ENCODE measurements around the gene TMEM181.
A peak's percentile ranks its signal among the peaks of the same experiment; 100 is the strongest.
"Not testable (repeated sequence)": the region's sequence is repeated elsewhere in the genome, so short reads cannot be mapped to it uniquely, and the experiment has no call there.

The TMEM181 gene

DNA sequence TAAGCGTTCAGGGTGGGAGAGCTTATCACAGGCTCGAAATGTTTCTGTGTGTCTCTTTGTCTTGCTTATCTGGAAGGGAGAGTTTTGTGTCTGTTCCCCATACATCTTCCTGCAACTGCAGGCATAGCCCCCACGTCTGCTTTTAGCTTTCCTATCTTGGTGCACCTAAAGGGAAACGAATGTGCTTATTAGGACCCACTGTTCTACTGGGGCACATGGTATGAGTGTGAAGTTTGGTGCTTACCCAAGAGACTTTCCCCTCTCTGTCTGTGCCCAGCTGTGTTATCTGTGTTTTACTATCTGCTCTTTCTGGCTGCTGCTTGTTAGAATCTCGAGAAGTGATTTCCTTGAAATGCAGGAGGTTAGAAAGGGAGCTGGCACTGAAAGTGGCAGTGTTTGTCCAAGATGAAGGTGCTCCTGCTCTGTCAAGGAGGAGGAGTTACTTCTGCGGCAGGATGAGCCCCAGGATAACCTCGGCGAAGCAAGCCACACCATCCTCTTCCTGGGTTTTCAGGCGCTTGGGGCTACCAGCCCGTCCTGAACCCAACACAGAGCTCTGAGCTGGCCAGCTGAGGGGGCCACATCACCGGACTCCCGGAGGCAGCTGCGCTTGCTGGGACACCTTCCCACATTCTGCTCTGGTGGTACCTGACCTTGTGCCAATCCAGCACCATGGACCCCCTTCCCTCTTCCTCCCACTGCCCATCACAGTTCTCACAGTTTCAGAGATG lies 61.2 kb downstream of the TMEM181 start:
- DNase-seq (ENCODE audit: low spot score) (no peak), FAIRE-seq (no peak)

DNA sequence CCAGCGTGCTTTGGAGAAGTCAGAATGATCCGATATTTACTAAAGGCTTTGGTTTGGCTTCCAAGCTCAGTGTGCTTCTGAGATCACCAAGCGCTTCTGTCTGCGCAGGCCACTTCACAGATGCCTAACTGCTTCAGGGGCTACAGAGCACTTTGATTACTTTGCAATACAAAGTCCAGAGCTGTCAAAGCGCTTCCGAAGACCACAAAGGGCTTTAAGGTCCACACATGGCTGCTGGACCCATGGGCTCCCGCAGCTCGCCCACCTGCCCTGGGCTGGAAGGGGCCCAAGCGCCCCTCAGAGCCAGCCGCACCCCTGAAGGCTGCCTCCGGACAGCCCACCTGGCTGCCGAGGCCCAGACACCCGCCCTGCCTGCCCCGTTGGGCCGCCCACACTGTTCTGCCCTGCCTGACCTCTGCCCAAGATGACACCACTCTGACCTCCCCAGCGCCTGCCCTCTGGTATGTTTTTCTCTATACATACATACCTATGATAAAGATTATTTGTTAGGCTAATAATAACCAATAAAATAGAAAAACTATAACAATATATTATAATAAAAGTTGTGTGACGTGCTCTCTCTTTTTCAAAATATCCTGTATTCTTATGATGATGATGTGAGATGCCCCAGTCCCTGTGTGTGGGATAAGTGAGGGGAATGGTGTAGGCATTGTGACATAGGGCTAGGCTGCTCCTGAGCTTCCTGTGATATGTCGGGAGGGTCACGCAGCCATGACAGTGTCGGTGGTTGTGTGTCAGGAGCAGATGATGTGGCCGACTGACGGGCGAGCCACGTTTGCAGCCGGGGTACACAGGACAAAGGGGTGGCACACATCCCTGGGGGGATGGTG lies 62.0 kb downstream of the TMEM181 start:
- FAIRE-seq (no peak), DNase-seq (ENCODE audit: low spot score) (no peak)

DNA sequence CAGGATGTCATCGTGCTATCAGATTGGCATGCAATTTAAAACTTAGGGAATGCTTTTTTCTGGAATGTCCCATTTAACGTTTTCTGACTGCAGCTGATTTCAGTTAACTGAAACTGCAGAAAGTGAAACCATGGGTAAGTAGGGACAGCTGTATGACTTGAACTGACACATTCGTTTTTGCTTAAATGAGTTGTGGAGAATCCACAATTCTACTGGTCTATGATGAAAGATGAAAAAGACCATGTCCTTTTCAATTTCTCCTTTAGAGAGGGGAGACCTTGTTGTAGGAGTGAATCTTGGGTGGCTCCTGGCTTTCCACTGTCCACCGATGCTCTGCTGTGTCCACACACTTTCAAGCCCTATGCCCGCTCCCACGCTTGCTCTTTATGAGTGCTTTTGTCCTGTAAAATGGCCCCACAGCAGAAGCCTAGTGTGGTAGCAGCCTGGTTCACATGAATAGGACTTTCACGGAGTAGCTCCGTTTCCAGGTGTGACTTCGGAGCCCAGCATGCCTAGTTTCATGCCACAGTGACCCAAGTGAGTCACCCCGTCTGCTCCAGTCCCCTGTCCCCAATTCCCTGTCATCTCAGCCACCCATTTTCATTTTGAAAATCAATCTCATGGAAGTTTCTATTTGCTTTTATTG lies 62.8 kb downstream of the TMEM181 start:
- DNase-seq (ENCODE audit: low spot score) (no peak), FAIRE-seq (no peak)

DNA sequence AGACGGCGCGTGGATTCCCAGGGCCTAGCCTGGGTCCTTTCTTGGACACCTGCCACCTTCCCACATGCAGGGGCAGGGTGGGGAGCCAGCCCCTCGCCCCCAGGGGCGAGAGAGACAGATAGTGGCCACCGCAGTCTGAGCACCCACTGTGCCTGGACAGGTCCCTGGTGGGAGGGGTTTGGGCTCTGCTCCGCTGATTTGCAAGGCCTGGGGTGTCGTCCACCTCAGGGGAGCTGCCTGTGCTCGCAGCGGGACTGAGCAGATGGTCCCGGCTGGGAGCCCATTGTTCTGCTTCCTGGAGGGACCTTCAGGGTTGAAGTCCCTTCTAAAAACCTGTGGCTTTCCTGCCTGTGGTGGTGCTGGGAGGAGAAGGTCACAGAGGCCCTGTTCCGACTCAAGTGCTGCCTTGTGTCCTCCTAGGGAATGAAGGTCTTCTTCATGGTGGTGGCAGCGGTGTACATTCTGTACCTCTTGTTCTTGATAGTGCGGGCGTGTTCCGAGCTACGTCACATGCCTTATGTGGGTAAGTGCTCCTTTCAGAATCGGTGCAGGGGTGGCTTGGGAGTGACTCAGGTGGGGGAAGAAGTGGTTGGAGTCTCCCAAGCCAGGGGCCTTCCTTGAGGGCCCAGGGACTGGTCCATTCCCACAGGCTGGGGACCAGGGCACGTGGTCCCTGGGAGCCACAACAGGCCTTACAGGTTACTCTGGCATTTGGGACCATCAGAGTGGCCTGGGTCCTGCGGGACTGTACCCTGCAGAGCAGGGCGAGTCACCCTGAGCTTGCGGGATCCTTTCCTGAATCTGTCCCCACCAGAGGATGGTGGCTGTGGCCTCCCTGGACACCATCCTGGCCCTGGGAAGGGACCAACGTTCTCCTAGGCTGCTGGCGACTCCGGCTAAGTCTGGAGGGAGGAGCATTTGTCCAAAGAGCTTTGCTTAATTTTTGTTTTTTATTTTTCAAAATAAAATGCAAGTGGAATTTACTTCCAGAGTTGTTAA lies 65.1 kb downstream of the TMEM181 start:
- DNase-seq (ENCODE audit: low spot score) (no peak), FAIRE-seq (no peak)

DNA sequence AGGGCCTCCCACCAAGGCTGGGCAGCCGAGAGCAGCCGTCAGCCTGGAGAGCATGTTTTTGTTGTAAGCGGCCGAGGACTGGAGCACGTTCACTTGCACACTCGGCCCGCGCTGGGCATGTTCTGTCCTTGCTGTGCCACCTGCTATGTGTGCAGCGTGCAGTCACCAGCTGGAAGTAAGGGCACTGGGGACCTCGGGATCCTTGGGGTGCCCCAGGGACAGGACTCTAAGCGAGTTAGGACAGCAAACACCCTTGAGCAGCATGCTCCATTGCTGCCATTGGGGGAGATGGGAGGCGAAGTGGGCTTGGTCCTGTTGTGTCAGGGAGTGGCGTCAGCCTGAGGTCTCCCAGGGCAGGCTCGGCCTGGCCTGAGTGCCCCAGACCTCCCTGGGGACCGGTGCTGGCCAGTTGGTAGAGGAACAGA lies 66.0 kb downstream of the TMEM181 start:
- FAIRE-seq (no peak), DNase-seq (ENCODE audit: low spot score) (no peak)

DNA sequence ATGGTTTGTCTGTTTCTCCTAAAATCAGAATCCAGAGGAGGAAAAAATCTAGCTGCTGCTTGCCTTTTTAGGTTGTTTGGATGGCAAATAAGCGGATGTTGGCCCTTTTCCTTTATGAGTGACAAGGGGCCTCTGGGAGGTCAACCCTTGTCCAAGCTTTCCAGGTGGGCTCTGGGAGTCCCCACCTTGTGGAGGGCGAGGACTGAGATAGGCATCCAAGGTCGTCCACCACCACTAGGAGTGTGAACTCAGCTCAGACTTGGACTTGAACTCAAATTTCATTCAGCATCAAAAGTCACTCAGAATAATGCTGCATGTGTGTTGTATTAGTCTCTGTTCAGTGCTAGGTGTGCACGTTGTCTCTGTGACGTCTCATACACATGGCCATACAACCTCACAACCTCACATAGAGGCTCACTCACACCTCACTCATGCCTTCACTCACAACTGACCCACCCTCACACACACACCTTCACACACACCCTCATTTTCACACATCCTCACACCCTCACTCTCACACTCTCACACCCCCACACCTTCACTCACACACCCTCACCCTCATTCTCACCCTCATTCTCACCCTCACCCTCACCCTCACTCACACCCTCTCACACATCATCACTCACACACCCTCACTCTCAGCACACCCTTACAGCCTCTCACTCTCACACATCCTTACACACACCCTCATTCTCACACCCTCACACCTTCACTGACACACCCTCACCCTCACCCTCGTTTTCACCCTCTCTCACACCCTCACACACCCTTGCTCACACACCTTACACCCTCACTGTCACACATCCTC lies 66.7 kb downstream of the TMEM181 start:
- DNase-seq (ENCODE audit: low spot score) (no peak), FAIRE-seq (peak; percentile 96)

DNA sequence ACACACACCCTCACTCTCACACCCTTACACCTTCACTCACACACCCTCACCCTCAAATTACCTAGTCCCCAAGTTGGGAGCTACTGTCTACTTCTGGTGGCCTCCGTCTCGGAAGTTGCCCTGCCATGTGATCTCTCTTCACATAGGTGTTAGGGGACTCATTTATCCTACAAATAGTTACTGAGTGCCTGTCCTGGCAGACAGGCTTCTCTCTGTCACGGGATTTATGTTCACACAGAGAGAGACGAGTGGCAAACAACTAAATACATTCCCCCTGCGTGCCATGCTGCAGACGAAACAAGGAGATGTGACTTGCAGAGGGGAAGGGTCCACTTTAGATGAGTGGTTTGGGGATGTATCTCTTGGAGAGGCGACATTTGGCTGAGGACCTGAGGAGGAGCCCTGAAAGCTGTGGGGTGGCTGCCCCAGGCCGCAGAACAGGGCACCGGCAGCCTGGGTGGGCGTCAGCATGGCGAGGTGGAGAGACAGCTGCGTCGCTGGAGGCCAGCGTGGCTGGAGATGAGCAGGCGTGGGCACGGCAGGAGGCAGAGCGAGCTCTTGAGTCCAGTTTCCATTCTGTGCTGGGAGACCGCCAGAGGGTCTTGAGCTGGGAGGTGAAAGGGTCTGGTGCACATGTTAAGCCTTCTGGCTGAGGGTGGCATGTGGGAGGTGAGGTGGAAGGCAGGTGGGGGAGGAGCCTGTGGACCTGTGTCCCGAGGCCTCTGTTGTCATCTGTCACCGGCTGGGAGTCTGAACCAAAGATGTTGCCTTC lies 67.5 kb downstream of the TMEM181 start:
- no peak for FAIRE-seq
- DNase-seq (ENCODE audit: low spot score), result no peak

DNA sequence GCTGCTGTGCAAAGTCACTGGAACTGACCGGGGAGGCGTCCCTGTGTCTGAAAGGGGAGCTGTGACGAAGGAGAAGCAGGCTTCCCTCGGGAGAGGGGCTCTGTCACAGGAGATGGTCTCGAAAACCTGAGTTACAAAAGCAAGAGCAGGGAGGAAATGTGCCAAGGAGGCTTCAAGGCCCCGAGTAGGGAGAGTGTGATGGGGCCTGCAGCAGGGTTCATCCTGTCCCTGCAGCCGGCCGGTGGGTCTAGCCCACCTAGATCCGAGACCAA lies 68.0 kb downstream of the TMEM181 start:
- no peak for FAIRE-seq
- DNase-seq (ENCODE audit: low spot score), result no peak

DNA sequence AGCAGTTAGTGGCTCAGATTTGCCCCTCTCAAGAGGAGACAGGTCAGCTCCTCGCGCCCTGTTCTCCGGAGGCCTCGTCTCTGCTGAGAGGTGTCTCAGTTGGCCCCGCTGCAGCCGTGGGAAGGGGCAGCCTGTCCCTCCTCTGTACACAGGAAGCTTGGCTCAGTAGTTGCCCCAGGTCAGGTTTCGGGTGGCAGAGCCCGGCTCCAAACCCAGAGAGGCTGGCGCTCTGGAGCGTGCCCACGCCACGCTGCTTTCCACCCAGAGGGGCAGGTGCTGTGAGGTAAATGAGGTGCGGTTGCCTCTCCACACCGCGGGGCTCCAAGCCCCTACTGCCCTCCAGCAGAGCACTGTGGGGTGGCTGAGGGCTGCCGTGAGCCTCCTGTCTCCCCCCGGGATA lies 68.7 kb downstream of the TMEM181 start:
- FAIRE-seq (no peak), DNase-seq (ENCODE audit: low spot score) (no peak)

DNA sequence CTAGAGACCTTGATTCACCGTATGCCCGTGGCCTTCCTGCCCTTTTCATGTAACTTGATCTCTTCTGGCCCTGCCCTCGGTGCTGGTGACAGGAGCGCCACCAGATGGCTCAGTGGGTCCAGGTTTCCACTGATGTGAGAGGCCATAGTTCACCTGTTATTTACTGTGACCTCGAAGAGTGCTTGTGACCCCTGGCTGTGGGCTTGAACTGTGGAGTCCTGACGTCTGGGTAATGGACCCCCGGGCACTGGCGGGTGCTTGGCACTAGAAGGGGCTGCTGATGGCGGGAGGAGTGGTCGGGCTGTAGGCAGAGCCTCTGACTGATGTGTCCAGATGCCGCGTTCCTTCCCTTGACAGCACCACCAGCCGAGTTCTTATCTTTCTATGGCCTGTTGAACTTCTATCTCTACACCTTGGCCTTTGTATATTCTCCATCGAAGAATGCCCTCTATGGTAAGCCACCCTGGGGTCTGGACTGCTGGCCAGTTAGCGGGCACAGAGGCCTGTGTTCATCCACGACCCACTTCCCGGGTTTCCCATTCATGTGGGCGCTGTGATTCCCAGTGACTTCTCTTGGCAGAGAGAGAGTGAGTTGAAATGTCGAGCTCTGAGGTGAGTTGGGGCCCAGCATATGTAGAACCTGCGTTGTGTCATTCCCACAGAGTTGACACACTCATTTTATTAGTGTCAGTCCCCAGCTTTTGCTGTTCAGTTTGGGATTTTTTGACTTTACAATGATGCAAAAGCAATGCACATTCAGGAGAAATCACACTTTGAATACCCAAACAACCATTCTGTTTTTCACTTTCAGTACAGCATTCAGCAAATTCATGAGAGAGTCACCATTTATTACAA lies 69.7 kb downstream of the TMEM181 start:
- DNase-seq (ENCODE audit: low spot score) (no peak), FAIRE-seq (no peak)

DNA sequence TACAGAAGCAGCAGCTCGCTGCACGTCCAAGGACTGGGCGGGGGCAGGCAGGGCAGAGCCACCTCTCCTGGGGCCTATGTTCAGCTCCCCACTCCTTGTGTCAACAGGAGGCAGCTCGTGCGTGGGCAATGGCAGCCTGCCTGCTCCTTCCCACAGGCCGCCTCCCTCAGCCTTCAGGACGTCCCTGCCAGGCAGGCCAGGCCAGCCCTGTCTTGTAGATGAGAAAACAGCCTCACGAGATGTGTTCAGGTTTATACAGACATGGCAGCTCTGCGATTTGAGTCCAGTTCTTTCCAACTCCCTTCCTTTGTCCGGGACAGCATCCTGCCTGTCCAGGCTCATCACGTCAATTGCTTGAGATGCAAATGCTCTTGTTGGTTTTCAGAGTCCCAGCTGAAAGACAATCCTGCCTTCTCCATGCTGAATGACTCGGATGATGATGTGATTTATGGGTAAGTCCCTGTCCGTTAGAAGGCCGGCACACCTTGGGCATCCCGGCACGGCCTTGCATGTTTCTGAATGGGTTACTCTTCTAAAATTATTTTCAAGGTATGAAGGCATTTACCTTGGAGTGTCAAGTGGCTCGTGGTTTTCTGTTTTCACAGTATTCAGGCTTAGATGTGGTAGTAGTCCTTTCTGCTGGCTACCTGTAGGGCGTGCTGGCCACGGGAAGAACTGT lies 71.2 kb downstream of the TMEM181 start:
- FAIRE-seq (no peak), DNase-seq (ENCODE audit: low spot score) (no peak)

DNA sequence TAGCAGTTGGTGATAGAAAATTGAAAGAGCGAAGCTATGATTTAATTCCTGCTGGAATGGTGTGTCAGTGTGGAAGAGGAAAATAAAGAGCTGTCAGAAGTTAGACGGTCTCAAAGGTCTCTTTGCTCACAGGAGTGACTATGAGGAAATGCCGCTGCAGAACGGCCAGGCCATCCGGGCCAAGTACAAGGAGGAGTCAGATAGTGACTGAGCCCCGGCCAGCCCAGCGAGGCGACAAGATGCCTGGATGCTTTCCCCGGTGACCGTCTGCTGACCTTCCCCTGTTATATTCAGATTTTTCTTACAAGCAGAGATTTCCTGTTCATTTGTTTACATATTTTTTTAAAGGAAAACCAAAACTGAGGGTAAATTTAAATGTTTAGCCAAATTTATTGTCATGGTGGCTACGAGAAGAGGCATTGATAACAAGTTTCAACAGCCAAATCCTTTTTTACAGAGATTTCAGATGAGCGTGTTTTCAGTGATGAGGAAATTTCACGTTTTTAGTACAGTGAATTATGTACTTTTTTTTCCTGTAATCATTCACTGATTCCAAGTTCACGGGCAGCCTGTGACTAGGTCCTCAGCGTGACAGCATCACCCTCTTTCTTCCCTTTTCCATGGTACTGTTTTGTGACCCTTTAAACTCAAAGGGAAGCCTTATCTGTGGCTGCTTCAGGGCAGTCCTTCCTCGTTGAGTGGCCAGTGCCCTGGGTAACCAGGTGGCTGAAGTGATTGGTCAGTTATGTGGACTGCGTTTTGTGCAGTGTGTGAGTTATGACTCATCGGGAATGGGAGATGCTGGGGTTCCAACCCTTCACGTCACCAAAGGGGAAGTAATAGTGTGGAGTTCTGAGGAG lies 72.0 kb downstream of the TMEM181 start:
- no peak for FAIRE-seq

DNA sequence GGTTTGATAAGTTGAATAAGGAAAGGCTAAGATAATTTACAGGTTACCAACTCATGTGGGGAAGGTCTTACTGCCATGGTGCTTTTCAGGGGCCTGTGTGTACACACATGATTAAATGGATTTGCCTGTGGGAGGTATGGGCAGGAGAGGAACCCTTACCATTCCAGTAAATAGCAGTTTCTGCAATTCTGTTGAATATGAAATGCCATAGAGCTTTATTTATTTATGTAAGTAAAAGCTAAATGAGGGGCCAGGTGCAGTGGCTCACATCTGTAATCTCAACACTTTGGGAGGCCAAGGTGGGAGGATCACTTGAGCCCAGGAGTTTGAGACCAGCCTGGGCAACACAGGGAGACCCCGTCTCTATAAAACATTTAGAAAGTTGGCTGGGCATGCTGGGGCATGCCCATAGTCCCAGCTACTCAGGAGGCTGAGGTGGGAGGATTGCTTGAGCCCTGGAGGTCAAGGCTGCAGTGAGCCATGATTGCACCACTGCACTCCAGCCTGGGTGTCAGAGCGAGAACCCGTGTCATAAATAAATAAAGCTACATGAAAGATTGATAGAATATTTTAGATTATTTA lies 72.7 kb downstream of the TMEM181 start:
- not testable (repeated sequence) for FAIRE-seq; DNase-seq (ENCODE audit: low spot score)

More for the DNA sequence above, 72.0 kb downstream of the TMEM181 start:
- DNase-seq (ENCODE audit: low spot score), result peak; percentile 24

DNA sequence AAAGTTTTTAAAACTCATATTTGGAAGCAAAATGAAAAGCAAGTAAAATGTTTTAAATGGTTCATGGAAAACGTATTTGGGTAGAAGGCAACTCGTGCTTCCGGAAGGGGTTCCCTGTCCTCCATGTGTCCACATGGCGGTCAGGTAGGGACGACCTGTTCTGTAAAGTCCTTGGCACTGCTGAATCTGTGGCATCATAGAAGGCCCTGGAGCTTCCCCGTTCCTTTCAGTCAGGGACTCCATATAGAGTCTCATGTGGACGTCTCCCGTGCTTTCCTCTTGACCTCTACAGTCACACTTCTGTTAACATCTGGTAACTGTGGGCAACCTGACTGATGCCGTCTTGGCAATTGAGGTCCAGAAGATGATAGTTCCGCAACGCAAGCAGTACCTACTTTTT lies 73.2 kb downstream of the TMEM181 start:
- DNase-seq (ENCODE audit: low spot score) (no peak), FAIRE-seq (no peak)

DNA sequence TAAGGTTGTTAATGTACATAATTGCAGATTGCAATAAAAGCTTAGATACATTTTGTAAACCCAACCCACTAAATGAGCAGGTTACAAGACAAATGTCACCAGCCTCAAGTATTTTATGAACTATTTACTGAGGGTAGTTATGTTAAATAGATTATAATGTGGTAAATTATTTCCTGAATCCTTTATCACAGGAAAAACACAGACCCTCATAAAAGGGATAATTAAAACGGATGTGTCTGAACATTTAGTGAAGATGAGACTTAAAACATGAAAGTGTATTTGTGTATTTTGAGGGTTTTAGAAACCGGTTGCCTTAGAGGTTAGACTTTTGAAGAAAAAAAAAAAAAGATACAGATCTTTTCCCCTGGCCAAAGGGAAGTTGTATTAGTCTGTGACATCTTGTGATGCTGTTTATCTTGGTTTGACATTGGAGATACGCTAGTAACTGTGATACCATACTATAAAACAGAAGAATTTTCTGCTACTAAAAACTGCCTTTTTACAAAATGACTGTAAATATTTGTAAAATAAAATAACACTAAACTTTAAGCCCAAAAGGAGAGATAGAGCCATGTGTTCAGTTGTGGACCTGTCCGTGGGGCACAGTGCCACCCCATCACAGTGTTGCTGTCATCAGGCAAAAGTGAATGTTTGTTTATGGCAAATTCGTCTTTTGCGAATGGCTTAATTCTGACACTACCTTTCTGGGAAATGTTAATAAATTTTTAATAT lies 75.0 kb downstream of the TMEM181 start:
- no peak for DNase-seq (ENCODE audit: low spot score)
- FAIRE-seq, result no peak

DNA sequence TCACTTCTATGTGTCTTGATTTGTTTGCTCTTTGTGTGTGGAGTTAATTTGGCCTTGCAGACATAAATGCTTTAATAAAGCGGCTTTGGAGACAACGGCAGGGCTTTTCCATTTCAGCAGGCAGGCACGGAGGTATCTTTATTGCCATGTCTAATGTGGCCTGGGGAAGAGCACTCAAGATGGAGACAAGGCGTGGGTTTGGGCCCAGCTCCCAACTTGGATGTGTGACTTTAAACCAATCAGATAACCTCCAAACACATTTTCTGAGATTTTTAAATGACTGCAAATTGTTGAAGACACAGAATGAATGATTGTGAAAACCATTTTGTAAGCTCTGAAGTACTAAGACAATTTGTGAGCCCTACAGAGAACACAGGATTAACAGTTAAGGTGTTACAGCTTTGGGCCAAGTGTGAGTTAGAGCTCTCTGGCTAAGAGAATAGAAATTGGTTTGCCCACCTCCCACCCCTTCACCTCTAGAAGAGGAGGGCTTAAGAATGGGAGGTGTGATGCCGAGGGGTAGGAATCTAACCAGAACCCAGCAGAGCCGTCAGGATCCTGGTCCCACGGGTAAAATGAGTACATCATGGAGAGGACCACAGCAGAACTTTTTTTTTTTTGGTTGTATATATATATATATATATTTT lies 75.7 kb downstream of the TMEM181 start:
- FAIRE-seq, result no peak
- no peak for DNase-seq (ENCODE audit: low spot score)
